ENCODE data around the gene TAS2R39. TPM values are rescaled to one million over a fixed set of nuclear protein-coding genes. Genes with fewer than 3 reads are reported as not detected.

Gene TAS2R39
- total and polyA plus RNA-seq, 2 of the 4 experiments (the other 2 are of a cell fraction) = not detected

- DNase-seq = no peak
Measured at GRCh38 chr7:143216686-143217085, 33.5 kb downstream of the TAS2R39 start.

More at GRCh38 chr7:143216686-143217085, 33.5 kb downstream of the TAS2R39 start:
- Histone ChIP-seq H3K4me3 (ENCODE audit: insufficient read depth, low read depth, low read length) (no peak overlapping the region), H4K8ac (ENCODE audit: low read depth in 2 of 2, low read length in 2 of 2) (no peak overlapping the region), H2BK5ac (ENCODE audit: low read depth, low read length, poor library complexity, severe bottlenecking) (no peak overlapping the region), H2BK20ac (ENCODE audit: low read depth, low read length) (no peak overlapping the region), H4K91ac (ENCODE audit: insufficient read depth, low read depth, low read length) (no peak overlapping the region), H3K79me1 (ENCODE audit: low read depth in 1 of 2, low read length in 2 of 2) (no peaks in the 10 kb centered on the region), H3K14ac (replicated peaks; ENCODE audit: low read depth, low read length) (no peak overlapping the region), H3K36me3 (ENCODE audit: control insufficient read depth, insufficient read depth, low read length) (no peaks in the 10 kb centered on the region), H3K27me3 (ENCODE audit: control insufficient read depth, insufficient read depth, low read length) (peaks cover 7% of the 10 kb centered on the region), H3K18ac (ENCODE audit: low read depth, low read length) (no peak overlapping the region), H3K4ac (ENCODE audit: low read depth, low read length) (no peak overlapping the region), H2BK120ac (ENCODE audit: low read depth, low read length) (no peak overlapping the region), H2AK5ac (ENCODE audit: low read depth, low read length) (no peak overlapping the region), H3K9me3 (ENCODE audit: control insufficient read depth, insufficient read depth, low read length) (no peaks in the 10 kb centered on the region), H2AK9ac (replicated peaks; ENCODE audit: low read depth, low read length, poor library complexity) (no peak overlapping the region), H2BK15ac (ENCODE audit: low read depth, low read length) (no peak overlapping the region), H3K4me1 (ENCODE audit: control insufficient read depth, insufficient read depth, low read length) (no peaks in the 10 kb centered on the region), H3K9me1 (ENCODE audit: insufficient read depth, low read length) (no peaks in the 10 kb centered on the region), H4K20me1 (ENCODE audit: insufficient read depth, low read length) (no peaks in the 10 kb centered on the region), H3K23ac (ENCODE audit: low read depth, low read length) (no peak overlapping the region), H3K56ac (ENCODE audit: extremely low read depth, insufficient read depth, low read length) (no peak overlapping the region), H4K5ac (ENCODE audit: low read depth, low read length) (no peak overlapping the region), H3K27ac (ENCODE audit: insufficient read depth, low read length) (no peak overlapping the region), H3K4me2 (ENCODE audit: low read depth, low read length) (no peak overlapping the region), H3K9ac (ENCODE audit: low read depth, low read length) (no peak overlapping the region), H2AFZ (replicated peaks; ENCODE audit: low read length, poor library complexity) (no peak overlapping the region)
- no peak for ATAC-seq (ENCODE audit: low read depth)
- TF ChIP-seq NFE2L2 (IDR thresholded peaks at IDR 0.05; ENCODE audit: low read depth, low read length) = no peak
- TF ChIP-seq CTCF (conservative IDR thresholded peaks at IDR 0.05; ENCODE audit: low read depth, low read length) = no peak
- no peak for TF ChIP-seq POLR2A (IDR thresholded peaks at IDR 0.05; ENCODE audit: low read depth, low read length)
- no peak for TF ChIP-seq ELK1 (IDR thresholded peaks at IDR 0.05; ENCODE audit: borderline replicate concordance, low read depth, low read length)
- no peak for TF ChIP-seq RAD21 (IDR thresholded peaks at IDR 0.05; ENCODE audit: low read length)
- no peak for TF ChIP-seq BHLHE40 (IDR thresholded peaks at IDR 0.05; ENCODE audit: low read depth, low read length)
- no peak for TF ChIP-seq FOS (IDR thresholded peaks at IDR 0.05; ENCODE audit: low read depth, low read length)
- no peak for TF ChIP-seq MXI1 (IDR thresholded peaks at IDR 0.05; ENCODE audit: borderline replicate concordance, low read depth, low read length)
- no peak for TF ChIP-seq RCOR1 (IDR thresholded peaks at IDR 0.05; ENCODE audit: insufficient replicate concordance, low read length)
- no peak for TF ChIP-seq CEBPB (IDR thresholded peaks at IDR 0.05; ENCODE audit: low read depth, low read length)
- TF ChIP-seq CHD1 (IDR thresholded peaks at IDR 0.05; ENCODE audit: low read depth, low read length) = no peak
- no peak for TF ChIP-seq RFX5 (IDR thresholded peaks at IDR 0.05; ENCODE audit: low read depth, low read length)
- TF ChIP-seq USF2 (IDR thresholded peaks at IDR 0.05; ENCODE audit: low read depth, low read length) = no peak
- no peak for TF ChIP-seq MAFK (IDR thresholded peaks at IDR 0.05; ENCODE audit: low read depth, low read length)
- no peak for TF ChIP-seq MAZ (IDR thresholded peaks at IDR 0.05; ENCODE audit: borderline replicate concordance, low read depth, low read length)
- 53% methylated on average over 2 of the region's 2 CpGs; no CpG with 5 or more reads in 1 of the 2 experiments for WGBS, 2 experiments (ENCODE audit: extremely low coverage in 2 of 2, insufficient read length in 1 of 2)
- no TSS peak for BruUV-seq (replicated peaks)
- dilution Hi-C loops (cut with HindIII; ENCODE audit: low sequenced_read_pairs, unreplicated experiment) (no loop called here), intact Hi-C loops (cut with micrococcal nuclease) (no loop called here), in situ Hi-C loops (cut with MboI; ENCODE audit: low sequenced_read_pairs) (loop anchor here (5.0 to 25.0 kb wide), 4 partner anchors 204 to 879 kb away; partner anchors contain the start of gene EPHB6)
- ChIA-PET POLR2A (ENCODE audit: unreplicated experiment) (no interaction called here), CTCF (interaction anchor here (0.9 to 6.3 kb wide), 2 partner anchors 88 to 207 kb away, joined by 3 to 69 read pairs; no protein-coding TSS in a partner anchor)
